Stomach smooth muscle (tissue), 2 donors: ENCODE measurements around the gene MYOZ2.

Experiments used
- H3K27ac ChIP-seq: one replicate; pipeline ENCODE4 v1.7.0; 2013; ENCODE audit warnings: mild to moderate bottlenecking, low read length, inconsistent platforms
- H3K27me3 ChIP-seq, 2 donors: one replicate each; pipeline ENCODE4 v1.7.0; 2013; ENCODE audit warnings: low read length in 2 of 2; ENCODE audit not compliant: insufficient read depth in 2 of 2, control insufficient read depth in 1 of 2
- H3K36me3 ChIP-seq, 2 donors: one replicate each; pipeline ENCODE4 v1.7.0; 2013; ENCODE audit warnings: low read length in 2 of 2; ENCODE audit not compliant: control insufficient read depth in 2 of 2, insufficient read depth in 2 of 2
- H3K4me1 ChIP-seq: one replicate; pipeline ENCODE4 v1.7.0; 2013; ENCODE audit warnings: low read length; ENCODE audit not compliant: control insufficient read depth, insufficient read depth
- H3K4me3 ChIP-seq, 2 donors: one replicate each; pipeline ENCODE4 v1.7.0; 2013; ENCODE audit warnings: low read length in 2 of 2
- H3K9ac ChIP-seq, 2 donors: one replicate each; pipeline ENCODE4 v1.7.0; 2013; ENCODE audit warnings: low read length in 2 of 2, mild to moderate bottlenecking in 1 of 2
- H3K9me3 ChIP-seq, 2 donors: one replicate each; pipeline ENCODE4 v1.7.0; 2013; ENCODE audit warnings: low read length in 2 of 2; ENCODE audit not compliant: control insufficient read depth in 2 of 2
- donor health status: healthy.
- donor health status: Pancreatic carcinoma.

MYOZ2 gene

DNA sequence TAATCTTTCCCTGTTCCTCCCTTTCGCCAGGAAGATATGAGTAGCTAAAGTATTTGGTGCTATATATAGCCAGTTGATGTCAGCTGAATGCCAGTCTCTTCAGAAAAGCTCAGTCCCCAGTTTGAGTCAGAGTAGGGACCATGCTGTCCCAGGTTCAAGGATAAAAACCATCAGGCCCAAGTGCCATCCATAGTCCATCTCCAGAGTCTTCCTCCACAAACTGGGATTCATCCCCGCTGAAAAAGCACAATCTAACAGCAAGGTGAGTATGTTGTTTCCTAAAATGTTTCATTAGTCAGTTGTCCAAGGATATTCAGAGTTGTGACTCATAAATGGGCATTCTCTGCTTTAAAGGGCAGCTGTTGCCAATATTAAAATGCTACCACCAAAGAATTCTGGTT lies at the start of gene MYOZ2:
MYOZ2 (plus strand) TSS at position 112 of the 401 bp plus-strand sequence. CDS start 694 bp downstream, outside the sequence.
- no peaks in the 10 kb centered on the region for H3K4me1 ChIP-seq
- H3K4me3 ChIP-seq, result no peak within 1 kb of the TSS
- H3K9ac ChIP-seq, result no peak within 1 kb of the TSS
- no peaks in the 10 kb centered on the region for H3K9me3 ChIP-seq
- H3K27me3 ChIP-seq, result no peaks in the 10 kb centered on the region
- H3K27ac ChIP-seq, result no peak within 1 kb of the TSS
- H3K36me3 ChIP-seq, result no peaks in the 10 kb centered on the region

DNA sequence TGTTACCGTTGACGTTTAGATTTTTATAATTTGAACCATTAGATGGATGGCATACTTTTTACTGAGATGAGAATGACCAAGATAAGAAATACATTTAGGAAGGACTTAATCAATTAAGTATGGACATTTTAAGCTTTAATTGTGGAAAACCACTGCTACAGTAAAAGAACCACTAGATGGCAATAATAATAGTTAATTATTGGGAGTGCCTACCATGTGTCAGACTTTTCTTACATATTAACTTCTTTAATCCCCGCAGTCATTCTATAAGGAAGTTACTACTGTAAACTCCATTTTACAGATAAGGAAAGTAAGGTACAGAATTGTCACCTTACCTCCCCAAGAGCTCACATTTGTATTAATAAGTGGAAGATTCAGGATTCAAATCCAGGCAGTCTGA lies 48.5 kb upstream of the MYOZ2 start:
- Histone ChIP-seq H3K36me3 (no peaks in the 10 kb centered on the region), H3K9ac (no peak overlapping the region), H3K9me3 (no peaks in the 10 kb centered on the region), H3K27ac (no peak overlapping the region), H3K4me3 (no peak overlapping the region), H3K27me3 (no peaks in the 10 kb centered on the region), H3K4me1 (no peaks in the 10 kb centered on the region)

DNA sequence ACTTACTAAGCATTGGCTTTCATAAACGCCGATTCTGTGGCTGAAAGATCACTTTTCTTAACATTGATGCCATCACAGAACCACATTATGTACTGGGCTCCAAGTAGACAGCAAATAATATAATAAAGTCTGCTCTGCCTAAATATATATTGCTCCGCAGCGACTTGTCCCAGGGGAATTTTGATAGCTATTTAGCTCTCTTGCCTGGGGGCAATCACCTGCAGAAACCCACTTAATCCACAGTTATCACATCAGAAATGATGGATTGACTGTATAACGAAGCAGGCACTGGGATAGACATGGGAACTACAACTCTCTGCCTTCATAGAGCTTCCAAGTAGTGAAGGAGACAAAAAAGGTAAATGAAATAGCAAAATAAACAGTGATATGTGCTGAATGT lies 48.0 kb upstream of the MYOZ2 start:
- Histone ChIP-seq H3K27me3 (no peaks in the 10 kb centered on the region), H3K4me1 (no peaks in the 10 kb centered on the region), H3K4me3 (no peak overlapping the region), H3K27ac (no peak overlapping the region), H3K36me3 (no peaks in the 10 kb centered on the region), H3K9me3 (no peaks in the 10 kb centered on the region), H3K9ac (no peak overlapping the region)

DNA sequence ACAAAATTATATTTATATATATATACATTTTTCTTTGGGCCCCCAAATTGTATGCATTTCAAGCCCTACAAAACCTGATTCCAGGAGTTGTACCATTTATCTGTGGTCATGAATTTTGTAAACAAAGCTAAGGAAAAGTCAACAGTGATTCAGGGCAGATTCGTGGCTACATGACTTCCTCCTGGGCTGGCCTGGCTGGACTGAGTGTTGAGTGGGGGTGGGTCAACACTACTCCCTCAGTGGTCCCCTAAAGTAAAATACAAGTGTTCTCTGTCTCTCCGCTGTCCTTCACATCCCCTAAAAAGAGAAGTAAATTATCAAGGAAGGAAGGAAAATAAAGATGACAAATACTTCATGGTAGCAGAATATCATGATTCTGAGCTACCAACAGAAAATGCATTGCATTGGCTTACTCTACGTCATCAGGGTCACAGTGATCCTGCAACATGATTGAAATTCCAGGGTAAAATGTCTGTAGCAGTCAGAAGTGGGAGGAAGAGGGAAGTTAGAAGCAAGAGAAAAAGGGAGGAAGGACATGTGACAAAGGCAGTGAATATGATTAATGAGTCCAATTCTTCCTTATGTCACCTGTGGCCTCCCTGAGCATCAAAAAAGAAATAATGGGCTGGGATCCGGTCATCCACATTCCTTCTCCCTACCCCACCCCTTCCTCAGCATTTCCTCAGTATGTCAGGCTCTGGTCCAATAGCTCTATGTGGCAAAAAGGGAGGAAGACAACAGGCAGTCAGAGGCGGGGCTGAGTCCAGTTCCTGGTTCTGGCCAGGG lies 42.4 kb upstream of the MYOZ2 start:
- no peaks in the 10 kb centered on the region for H3K36me3 ChIP-seq
- H3K27ac ChIP-seq, result no peak overlapping the region
- H3K4me3 ChIP-seq, result no peak overlapping the region

DNA sequence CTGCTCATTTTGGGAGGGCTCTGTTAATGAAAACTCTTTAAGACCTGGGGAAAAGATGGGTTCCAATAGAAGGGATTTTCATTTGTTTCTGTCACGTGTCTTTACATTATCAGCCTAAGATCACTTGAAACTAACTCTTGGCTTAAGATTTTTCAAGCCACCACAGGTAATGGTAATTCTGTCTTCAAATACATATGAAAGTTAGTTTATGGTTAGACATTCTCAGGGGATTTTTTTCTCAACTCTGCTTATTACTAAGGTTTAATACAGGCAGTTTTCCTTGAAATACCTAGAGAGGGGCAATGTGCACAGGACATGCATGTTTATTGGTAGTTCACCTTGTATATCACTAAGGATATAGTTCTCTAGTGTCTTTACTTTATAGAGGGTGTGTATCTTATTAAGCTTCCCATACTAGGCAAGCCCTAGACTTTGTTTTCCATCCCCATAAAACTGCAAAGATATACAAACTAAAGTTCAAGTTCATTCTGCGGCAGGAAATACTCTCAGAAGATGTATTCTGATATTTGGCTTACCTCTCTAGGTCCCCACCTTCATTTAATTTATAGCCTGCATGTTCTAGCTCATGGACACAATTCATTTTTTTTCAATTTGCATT lies 38.2 kb upstream of the MYOZ2 start:
- no peaks in the 10 kb centered on the region for H3K36me3 ChIP-seq
- no peak overlapping the region for H3K4me3 ChIP-seq
- no peaks in the 10 kb centered on the region for H3K9me3 ChIP-seq
- H3K4me1 ChIP-seq, result no peaks in the 10 kb centered on the region
- H3K27me3 ChIP-seq, result no peaks in the 10 kb centered on the region
- no peak overlapping the region for H3K27ac ChIP-seq
- H3K9ac ChIP-seq, result no peak overlapping the region

More for the DNA sequence above, 42.4 kb upstream of the MYOZ2 start:
- H3K4me1 ChIP-seq, result no peaks in the 10 kb centered on the region
- no peaks in the 10 kb centered on the region for H3K27me3 ChIP-seq
- H3K9me3 ChIP-seq, result no peaks in the 10 kb centered on the region
- no peak overlapping the region for H3K9ac ChIP-seq

DNA sequence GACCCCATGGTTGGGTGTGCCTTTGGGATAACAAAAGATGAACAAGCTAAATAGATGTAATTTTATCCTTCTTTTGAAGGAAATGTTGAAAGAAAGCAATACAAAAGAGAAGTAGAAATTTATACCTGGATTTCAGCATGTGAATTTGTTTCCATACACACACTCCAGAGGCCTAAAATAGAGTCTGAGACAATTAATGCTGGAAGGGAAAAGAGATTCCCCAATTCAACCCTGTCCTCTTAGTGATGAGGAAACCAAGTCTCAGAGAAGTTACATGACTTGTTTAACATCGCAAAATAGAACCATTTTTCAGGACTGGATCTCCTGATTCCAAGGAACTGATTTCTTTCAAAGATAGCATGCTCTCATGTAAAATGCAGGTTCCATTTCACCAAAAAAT lies 37.3 kb upstream of the MYOZ2 start:
- H3K36me3 ChIP-seq, result no peaks in the 10 kb centered on the region
- no peaks in the 10 kb centered on the region for H3K4me1 ChIP-seq
- H3K4me3 ChIP-seq, result no peak overlapping the region
- no peaks in the 10 kb centered on the region for H3K27me3 ChIP-seq
- H3K9ac ChIP-seq, result no peak overlapping the region
- H3K27ac ChIP-seq, result no peak overlapping the region
- no peaks in the 10 kb centered on the region for H3K9me3 ChIP-seq

DNA sequence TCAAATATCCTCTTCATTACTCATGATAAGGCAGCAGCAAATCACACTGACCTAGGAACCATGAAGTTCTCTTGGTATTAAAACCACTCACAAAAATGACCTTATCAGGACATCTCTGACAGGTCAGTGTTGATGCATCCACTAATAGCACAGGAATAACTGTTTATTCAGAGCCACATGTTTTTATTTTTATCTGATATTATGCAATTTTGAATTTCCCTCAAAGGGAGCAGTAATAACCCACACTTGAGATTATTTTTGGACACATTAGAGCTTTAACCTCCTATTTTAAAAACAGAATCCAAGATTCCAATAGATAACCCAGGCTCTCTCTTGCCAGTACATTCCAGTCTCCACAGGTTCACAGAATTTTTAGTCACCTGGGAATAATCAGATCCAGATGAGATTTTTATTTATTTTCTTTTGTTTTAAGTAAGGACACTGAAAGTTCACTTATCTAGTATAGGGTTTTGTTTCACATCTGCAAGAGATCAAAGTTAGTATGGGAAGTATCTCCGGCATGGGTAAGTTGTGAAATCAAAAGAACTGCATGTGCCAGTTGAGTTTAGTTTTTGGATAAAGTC lies 36.3 kb upstream of the MYOZ2 start:
- Histone ChIP-seq H3K27ac (no peak overlapping the region), H3K36me3 (no peaks in the 10 kb centered on the region), H3K27me3 (no peaks in the 10 kb centered on the region), H3K9ac (no peak overlapping the region), H3K9me3 (no peaks in the 10 kb centered on the region), H3K4me1 (no peaks in the 10 kb centered on the region), H3K4me3 (no peak overlapping the region)

DNA sequence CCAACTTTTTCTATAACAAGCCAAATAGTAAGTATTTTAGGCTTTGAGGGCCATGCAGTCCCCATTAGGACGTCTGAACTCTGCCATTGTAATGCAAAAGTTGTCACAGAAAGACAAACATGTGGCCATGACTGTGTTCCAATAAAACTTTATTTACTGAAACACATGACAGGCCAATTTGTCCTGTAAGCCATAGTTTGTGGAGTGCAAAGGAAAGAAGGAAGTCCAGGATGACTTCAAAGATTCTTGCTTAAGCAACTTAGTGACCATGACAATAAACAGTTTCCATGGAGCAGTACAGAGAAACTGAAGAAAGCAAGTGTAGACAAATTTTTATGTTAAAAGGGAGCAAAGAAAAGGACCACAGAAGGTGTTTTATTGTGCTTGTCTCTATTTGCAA lies 35.0 kb upstream of the MYOZ2 start:
- H3K9ac ChIP-seq, result no peak overlapping the region
- H3K27me3 ChIP-seq, result no peaks in the 10 kb centered on the region
- no peak overlapping the region for H3K4me3 ChIP-seq
- no peaks in the 10 kb centered on the region for H3K36me3 ChIP-seq
- no peak overlapping the region for H3K27ac ChIP-seq
- H3K9me3 ChIP-seq, result no peaks in the 10 kb centered on the region
- H3K4me1 ChIP-seq, result no peaks in the 10 kb centered on the region

DNA sequence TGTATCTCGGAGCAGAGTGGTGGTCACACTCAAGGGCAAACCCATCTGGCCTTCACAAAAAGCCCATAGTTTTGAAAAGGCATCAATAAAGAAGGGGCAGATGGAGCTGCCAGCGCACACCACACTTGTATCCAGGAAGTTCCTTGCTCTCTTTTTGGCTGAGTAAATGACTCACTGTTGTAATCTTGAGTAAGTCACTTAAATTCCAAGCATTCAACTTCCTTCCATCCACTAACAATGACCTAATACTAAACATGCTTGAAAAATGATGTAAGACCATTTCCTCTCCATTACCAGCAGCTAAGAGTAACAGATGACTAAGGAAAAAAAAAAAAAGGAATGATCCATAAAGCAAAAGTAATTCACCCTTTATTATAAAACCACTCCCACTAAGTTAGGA lies 32.4 kb upstream of the MYOZ2 start:
- no peaks in the 10 kb centered on the region for H3K9me3 ChIP-seq
- H3K4me3 ChIP-seq, result no peak overlapping the region
- H3K27ac ChIP-seq, result no peak overlapping the region
- H3K9ac ChIP-seq, result no peak overlapping the region
- H3K4me1 ChIP-seq, result no peaks in the 10 kb centered on the region
- no peaks in the 10 kb centered on the region for H3K36me3 ChIP-seq
- H3K27me3 ChIP-seq, result no peaks in the 10 kb centered on the region

DNA sequence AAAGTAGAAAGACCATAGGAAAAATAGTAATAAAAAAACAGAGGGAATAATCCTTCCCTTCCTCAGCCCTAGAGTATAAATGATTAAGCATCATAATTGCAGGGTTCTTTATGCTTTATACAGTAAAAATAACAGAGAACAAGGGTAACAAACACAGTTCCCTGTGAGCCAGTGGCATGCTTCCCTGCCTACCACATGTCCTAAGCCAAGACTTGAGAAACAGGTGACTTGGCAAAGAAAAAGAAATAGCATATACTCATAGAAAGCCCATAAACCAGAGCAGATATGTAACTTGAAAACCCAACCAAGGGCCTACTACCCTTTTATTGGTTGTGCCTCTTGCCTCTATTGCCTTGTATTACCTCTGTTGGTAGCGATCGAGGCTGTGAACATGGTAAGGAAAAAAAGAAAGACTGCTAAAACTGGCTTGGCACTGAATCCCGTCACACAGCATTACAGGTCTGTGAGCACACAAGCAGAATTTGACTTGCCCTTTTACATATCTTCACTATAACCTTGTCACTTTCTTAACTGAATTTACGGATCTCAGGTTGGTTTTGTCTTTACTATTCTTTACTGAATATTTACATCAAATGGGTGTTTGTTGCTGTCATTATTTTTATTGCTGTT lies 30.9 kb upstream of the MYOZ2 start:
- Histone ChIP-seq H3K4me3 (no peak overlapping the region), H3K36me3 (no peaks in the 10 kb centered on the region), H3K27ac (no peak overlapping the region), H3K4me1 (no peaks in the 10 kb centered on the region), H3K27me3 (no peaks in the 10 kb centered on the region), H3K9me3 (no peaks in the 10 kb centered on the region), H3K9ac (no peak overlapping the region)
